Gastrocnemius medialis (tissue), 4 donors: ENCODE measurements around the gene ICA1L. TPM values are rescaled to one million over a fixed set of nuclear protein-coding genes. Genes with fewer than 3 reads are reported as not detected.

Experiments
- ATAC-seq, 2 donors: fragments of 150-250 bp; one replicate each; pipeline ENCODE4 v1.9.1; 2016
- DNase-seq, 2 donors: peaks; one replicate each; pipeline ENCODE4 v3.0.0-alpha.2; 2019
- H3K27ac ChIP-seq, 4 donors: fragments of 200-600 bp; sonication (generic); 1 replicate in 1 of 4; 2 replicates in 3 of 4; pipeline ENCODE4 v1.5.1; 2016 to 2018; ENCODE audit warnings: mild to moderate bottlenecking in 2 of 4, moderate library complexity in 1 of 4
- H3K27me3 ChIP-seq, 3 donors: fragments of 200-600 bp; sonication (generic) in 2 of 3; 1 replicate in 1 of 3; 2 replicates in 2 of 3; pipeline versions ENCODE4 v1.5.1 to v1.6.0; 2016 to 2019; ENCODE audit warnings: mild to moderate bottlenecking in 1 of 3, moderate library complexity in 1 of 3
- H3K36me3 ChIP-seq, 2 donors: fragments of 200-600 bp; sonication (generic) in 1 of 2; one replicate each; pipeline ENCODE4 v1.5.1; 2017 to 2018
- H3K4me1 ChIP-seq, 2 donors: fragments of 200-600 bp; sonication (generic) in 1 of 2; one replicate each; pipeline ENCODE4 v1.5.1; 2016 to 2017; ENCODE audit warnings: mild to moderate bottlenecking in 2 of 2
- H3K4me3 ChIP-seq, 4 donors: fragments of 200-600 bp; sonication (generic) in 3 of 4; 1 replicate in 1 of 4; 2 replicates in 3 of 4; pipeline ENCODE4 v1.5.1; 2016 to 2019; ENCODE audit warnings: mild to moderate bottlenecking in 2 of 4
- H3K9me3 ChIP-seq, 3 donors: fragments of 200-600 bp; sonication (generic) in 2 of 3; 1 replicate in 1 of 3; 2 replicates in 2 of 3; pipeline ENCODE4 v1.5.1; 2016 to 2019
- POLR2A ChIP-seq, 2 donors: fragments of 450-650 bp; IDR thresholded peaks; one replicate each; pipeline ENCODE4 v1.6.1; 2017; ENCODE audit warnings: antibody characterized with exemption in 2 of 2, mild to moderate bottlenecking in 2 of 2, moderate library complexity in 2 of 2
- in situ Hi-C, 4 donors: fragments of 200-750 bp; cut with MboI; loops; one replicate each; pipeline versions ENCODE4 v1.15.0 to v1.8.0; 2017; ENCODE audit warnings: low sequenced_read_pairs in 4 of 4
- intact Hi-C: fragments of 100-400 bp; cut with DNase I; formaldehyde crosslinking; loops from one replicate; pipeline ENCODE4 v1.15.1; 2023; ENCODE audit warnings: low total_unique reads
- total RNA-seq, 4 donors: library from RNA; depleted of rRNA; stranded (reverse); fragments of >200 nt; gene quantifications; one replicate each; pipeline versions ENCODE4 v1.1.0 to v1.2.3, GENCODE V29; 2016
- TF ChIP-seq, protein P1 (sequence below), 5 experiments: fragments of 450-650 bp in 3 of 5; fragments of 200-600 bp in 2 of 5; sonication (generic) in 2 of 5; IDR thresholded peaks in 4 of 5; conservative IDR thresholded peaks in 1 of 5; 1 replicate in 4 of 5; 2 replicates in 1 of 5; pipeline ENCODE4 v1.5.1; 2016 to 2019; ENCODE audit warnings: antibody characterized with exemption in 5 of 5, mild to moderate bottlenecking in 3 of 5, moderate library complexity in 3 of 5

ICA1L gene
- total RNA-seq, 4 donors from 2014 or later, result 2.6 to 7.4 (median 4.8) TPM

DNA sequence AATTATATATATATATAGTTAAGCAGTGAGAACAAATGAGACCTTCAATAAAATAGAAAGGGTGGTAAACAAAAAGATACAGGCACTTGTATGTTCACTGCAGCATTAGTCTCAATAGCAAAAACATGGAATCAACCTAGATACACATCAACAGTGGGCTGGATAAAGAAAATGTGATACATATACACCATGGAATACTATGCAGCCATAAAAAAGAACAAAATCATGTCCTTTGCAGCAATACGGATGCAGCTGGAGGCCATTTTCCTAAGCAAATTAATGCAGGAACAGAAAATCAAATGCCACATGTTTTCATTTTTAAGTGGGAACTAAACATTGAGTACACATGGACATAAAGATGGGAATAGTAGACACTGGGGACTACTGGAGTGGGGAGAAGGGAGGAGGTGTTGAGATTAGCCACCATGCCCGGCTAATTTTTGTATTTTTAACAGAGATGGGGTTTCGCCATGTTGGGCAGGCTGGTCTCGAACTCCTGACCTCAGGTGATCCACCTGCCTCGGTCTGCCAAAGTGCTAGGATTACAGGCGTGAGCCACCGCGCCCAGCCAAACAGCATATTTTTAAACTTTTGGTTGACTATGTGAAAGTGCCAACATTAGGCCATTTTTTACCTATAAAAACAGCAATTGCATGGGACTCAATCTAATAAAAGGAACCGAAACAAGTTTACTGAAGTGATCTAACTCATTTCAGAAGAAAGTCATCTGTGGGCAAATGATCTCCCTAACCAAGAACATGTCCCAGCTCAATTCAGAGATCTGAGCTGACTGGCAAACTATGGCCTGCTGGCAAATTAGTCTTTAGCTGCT lies 23.7 kb downstream of the ICA1L start:
- no peaks in the 10 kb centered on the region for H3K27me3 ChIP-seq
- H3K4me3 ChIP-seq, result no peak overlapping the region
- no peak for TF ChIP-seq POLR2A (IDR thresholded peaks at IDR 0.05)
- TF ChIP-seq, protein P1, sequence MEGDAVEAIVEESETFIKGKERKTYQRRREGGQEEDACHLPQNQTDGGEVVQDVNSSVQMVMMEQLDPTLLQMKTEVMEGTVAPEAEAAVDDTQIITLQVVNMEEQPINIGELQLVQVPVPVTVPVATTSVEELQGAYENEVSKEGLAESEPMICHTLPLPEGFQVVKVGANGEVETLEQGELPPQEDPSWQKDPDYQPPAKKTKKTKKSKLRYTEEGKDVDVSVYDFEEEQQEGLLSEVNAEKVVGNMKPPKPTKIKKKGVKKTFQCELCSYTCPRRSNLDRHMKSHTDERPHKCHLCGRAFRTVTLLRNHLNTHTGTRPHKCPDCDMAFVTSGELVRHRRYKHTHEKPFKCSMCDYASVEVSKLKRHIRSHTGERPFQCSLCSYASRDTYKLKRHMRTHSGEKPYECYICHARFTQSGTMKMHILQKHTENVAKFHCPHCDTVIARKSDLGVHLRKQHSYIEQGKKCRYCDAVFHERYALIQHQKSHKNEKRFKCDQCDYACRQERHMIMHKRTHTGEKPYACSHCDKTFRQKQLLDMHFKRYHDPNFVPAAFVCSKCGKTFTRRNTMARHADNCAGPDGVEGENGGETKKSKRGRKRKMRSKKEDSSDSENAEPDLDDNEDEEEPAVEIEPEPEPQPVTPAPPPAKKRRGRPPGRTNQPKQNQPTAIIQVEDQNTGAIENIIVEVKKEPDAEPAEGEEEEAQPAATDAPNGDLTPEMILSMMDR (IDR thresholded peaks at IDR 0.05 in 4 of 5, conservative IDR thresholded peaks at IDR 0.05 in 1 of 5), result no peak
- no peak overlapping the region for H3K27ac ChIP-seq
- in situ Hi-C loops, result no loop called here
- no peaks in the 10 kb centered on the region for H3K9me3 ChIP-seq
- DNase-seq (no peak), ATAC-seq (no peak)
- no peaks in the 10 kb centered on the region for H3K36me3 ChIP-seq
- H3K4me1 ChIP-seq, result no peaks in the 10 kb centered on the region
- intact Hi-C loops, result no loop called here

DNA sequence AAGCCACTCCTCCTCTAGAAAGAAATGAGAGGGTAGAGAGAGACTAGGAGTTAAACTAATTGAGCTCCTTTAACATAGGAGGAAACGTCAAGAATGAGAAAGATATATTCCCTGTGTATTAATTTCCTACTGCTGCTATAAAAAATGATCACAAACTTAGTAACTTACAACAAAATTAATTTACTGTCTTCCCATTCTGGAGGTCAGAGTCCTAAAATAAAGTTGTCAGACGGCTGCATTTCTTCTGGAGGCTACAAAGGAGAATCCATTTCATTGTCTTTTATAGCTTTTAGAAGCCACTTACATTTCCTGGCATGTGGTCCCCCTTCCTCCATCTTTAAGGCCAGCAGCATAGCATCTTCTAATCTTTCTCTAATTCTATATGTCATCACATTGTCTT lies 26.9 kb downstream of the ICA1L start:
- no peak overlapping the region for H3K4me3 ChIP-seq
- ATAC-seq (no peak), DNase-seq (no peak)
- intact Hi-C loops (no loop called here), in situ Hi-C loops (no loop called here)
- TF ChIP-seq POLR2A (IDR thresholded peaks at IDR 0.05), result no peak
- TF ChIP-seq, protein P1 (IDR thresholded peaks at IDR 0.05 in 4 of 5, conservative IDR thresholded peaks at IDR 0.05 in 1 of 5), result no peak
- no peak overlapping the region for H3K27ac ChIP-seq
- H3K9me3 ChIP-seq, result no peaks in the 10 kb centered on the region
- H3K36me3 ChIP-seq, result no peaks in the 10 kb centered on the region
- no peaks in the 10 kb centered on the region for H3K27me3 ChIP-seq
- no peaks in the 10 kb centered on the region for H3K4me1 ChIP-seq

DNA sequence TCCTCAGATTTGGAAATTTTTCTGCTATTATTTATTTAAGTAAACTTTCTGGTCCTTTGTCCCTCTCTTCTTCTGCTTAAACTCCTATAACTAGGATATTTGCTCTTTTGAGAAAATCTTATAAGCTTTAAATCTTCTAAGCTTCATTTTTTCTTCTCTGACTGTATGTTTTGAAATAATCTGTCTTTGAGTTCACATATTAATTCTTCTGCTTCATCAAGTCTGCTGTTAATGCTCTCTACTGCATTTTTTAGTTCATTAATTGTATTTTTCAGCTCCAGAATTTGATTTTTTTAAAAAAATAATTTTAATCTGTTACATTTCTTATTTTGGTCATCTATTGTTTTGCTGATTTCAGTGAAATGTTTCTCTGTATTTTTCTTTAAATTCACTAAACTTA lies 28.9 kb downstream of the ICA1L start:
- no peak for TF ChIP-seq POLR2A (IDR thresholded peaks at IDR 0.05)
- TF ChIP-seq, protein P1 (IDR thresholded peaks at IDR 0.05 in 4 of 5, conservative IDR thresholded peaks at IDR 0.05 in 1 of 5), result no peak
- Histone ChIP-seq H3K27me3 (no peaks in the 10 kb centered on the region), H3K4me3 (no peak overlapping the region), H3K27ac (no peak overlapping the region), H3K9me3 (no peaks in the 10 kb centered on the region), H3K36me3 (no peaks in the 10 kb centered on the region), H3K4me1 (no peaks in the 10 kb centered on the region)
- ATAC-seq, result no peak
- no peak for DNase-seq
- intact Hi-C loops, result no loop called here
- in situ Hi-C loops, result no loop called here

DNA sequence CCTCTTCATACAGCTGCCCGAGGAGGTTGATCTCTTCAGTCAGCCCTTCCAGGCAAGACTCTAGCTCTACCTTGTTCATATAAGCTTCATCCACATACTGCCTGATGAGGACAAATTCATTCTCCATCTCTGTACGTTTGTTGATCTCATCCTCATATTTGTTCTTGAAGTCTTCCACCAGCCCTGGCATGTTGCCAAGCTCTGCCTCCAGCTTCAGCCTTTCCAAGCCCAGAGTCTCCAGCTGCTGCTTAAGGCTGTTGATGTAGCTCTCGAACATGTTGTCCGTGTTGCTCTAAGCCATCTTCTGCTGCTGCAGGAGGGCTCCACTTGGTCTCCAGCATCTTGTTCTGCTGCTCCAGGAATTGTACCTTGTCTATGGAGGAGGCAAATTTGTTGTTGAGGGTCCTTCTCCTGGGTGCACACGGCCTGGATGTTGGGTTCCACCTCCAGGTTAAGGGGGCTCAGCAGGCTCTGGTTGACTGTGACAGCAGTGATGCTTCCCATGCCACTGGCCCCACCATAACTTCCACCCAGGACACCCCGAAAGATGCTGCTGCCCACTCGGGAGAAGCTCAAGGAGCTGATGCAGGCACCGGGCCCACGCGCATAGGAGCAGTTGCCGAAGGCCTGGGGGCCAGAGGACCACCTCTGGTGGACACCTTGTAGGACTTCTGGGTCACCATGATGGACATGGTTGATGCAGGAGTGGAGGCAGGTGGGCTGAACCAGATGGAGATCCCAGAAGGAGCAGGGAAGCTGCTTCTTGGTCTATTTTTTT lies 30.3 kb downstream of the ICA1L start:
- Histone ChIP-seq H3K9me3 (no peaks in the 10 kb centered on the region), H3K27me3 (no peaks in the 10 kb centered on the region), H3K36me3 (no peaks in the 10 kb centered on the region), H3K4me1 (no peaks in the 10 kb centered on the region), H3K27ac (no peak overlapping the region), H3K4me3 (no peak overlapping the region)
- ATAC-seq, result no peak
- intact Hi-C loops (no loop called here), in situ Hi-C loops (no loop called here)
- TF ChIP-seq, protein P1 (IDR thresholded peaks at IDR 0.05 in 4 of 5, conservative IDR thresholded peaks at IDR 0.05 in 1 of 5), result no peak
- no peak for TF ChIP-seq POLR2A (IDR thresholded peaks at IDR 0.05)
- DNase-seq, result no peak
